ENCODE measurements around the gene STX12. TPM values are rescaled to one million over a fixed set of nuclear protein-coding genes. Genes with fewer than 3 reads are reported as not detected.

Gene STX12
- total RNA-seq, 1 donor from 2014 or later, result 48.3 TPM

GRCh38 chr1:27858072-27858948 is 85.3 kb downstream of the STX12 start:
- H3K4me1 Mint-ChIP-seq (ENCODE audit: low read depth), result peaks cover 10% of the 10 kb centered on the region
- no peaks in the 10 kb centered on the region for H3K36me3 Mint-ChIP-seq (ENCODE audit: low read depth)
- H3K9me3 Mint-ChIP-seq (ENCODE audit: low read depth), result no peaks in the 10 kb centered on the region
- no peak overlapping the region for H3K27ac Mint-ChIP-seq (ENCODE audit: unreplicated experiment)
- TF ChIP-seq CTCF (IDR thresholded peaks at IDR 0.05), result peak; percentile 97
- no peak overlapping the region for H3K4me3 Mint-ChIP-seq (ENCODE audit: unreplicated experiment)
- H3K27me3 Mint-ChIP-seq (ENCODE audit: low read depth), result no peaks in the 10 kb centered on the region
- peak; percentile 89 for DNase-seq (ENCODE audit: low spot score)

GRCh38 chr1:27858949-27859576 is 86.0 kb downstream of the STX12 start:
- Mint-ChIP-seq H3K27ac (ENCODE audit: unreplicated experiment) (no peak overlapping the region), H3K27me3 (ENCODE audit: low read depth) (no peaks in the 10 kb centered on the region), H3K9me3 (ENCODE audit: low read depth) (no peaks in the 10 kb centered on the region), H3K4me3 (ENCODE audit: unreplicated experiment) (no peak overlapping the region), H3K4me1 (ENCODE audit: low read depth) (peaks cover 12% of the 10 kb centered on the region), H3K36me3 (ENCODE audit: low read depth) (no peaks in the 10 kb centered on the region)
- no peak for TF ChIP-seq CTCF (IDR thresholded peaks at IDR 0.05)
- peak; percentile 68 for DNase-seq (ENCODE audit: low spot score)

GRCh38 chr1:27861436-27861835 is 88.4 kb downstream of the STX12 start:
- Mint-ChIP-seq H3K27me3 (ENCODE audit: low read depth) (no peaks in the 10 kb centered on the region), H3K9me3 (ENCODE audit: low read depth) (no peaks in the 10 kb centered on the region), H3K27ac (ENCODE audit: unreplicated experiment) (no peak overlapping the region), H3K36me3 (ENCODE audit: low read depth) (no peaks in the 10 kb centered on the region), H3K4me3 (ENCODE audit: unreplicated experiment) (no peak overlapping the region), H3K4me1 (ENCODE audit: low read depth) (peaks cover 14% of the 10 kb centered on the region)
- TF ChIP-seq CTCF (IDR thresholded peaks at IDR 0.05), result no peak
- DNase-seq (ENCODE audit: low spot score), result peak; percentile 24

GRCh38 chr1:27862004-27862403 is 89.0 kb downstream of the STX12 start:
- Mint-ChIP-seq H3K27ac (ENCODE audit: unreplicated experiment) (no peak overlapping the region), H3K36me3 (ENCODE audit: low read depth) (no peaks in the 10 kb centered on the region), H3K4me1 (ENCODE audit: low read depth) (peaks cover 14% of the 10 kb centered on the region), H3K4me3 (ENCODE audit: unreplicated experiment) (no peak overlapping the region), H3K27me3 (ENCODE audit: low read depth) (no peaks in the 10 kb centered on the region), H3K9me3 (ENCODE audit: low read depth) (no peaks in the 10 kb centered on the region)
- TF ChIP-seq CTCF (IDR thresholded peaks at IDR 0.05), result no peak
- peak; percentile 54 for DNase-seq (ENCODE audit: low spot score)

- TF ChIP-seq CTCF (IDR thresholded peaks at IDR 0.05), result no peak
- Mint-ChIP-seq H3K27ac (ENCODE audit: unreplicated experiment) (peak overlapping the region; percentile 78), H3K4me3 (ENCODE audit: unreplicated experiment) (no peak overlapping the region), H3K36me3 (ENCODE audit: low read depth) (no peaks in the 10 kb centered on the region), H3K9me3 (ENCODE audit: low read depth) (no peaks in the 10 kb centered on the region), H3K27me3 (ENCODE audit: low read depth) (no peaks in the 10 kb centered on the region), H3K4me1 (ENCODE audit: low read depth) (peaks cover 13% of the 10 kb centered on the region)
- peak; percentile 58 for DNase-seq (ENCODE audit: low spot score)
Measured at GRCh38 chr1:27862671-27863537, 89.9 kb downstream of the STX12 start.

All from chondrocyte (in vitro differentiated cells).